ENCODE data around the gene NUBPL.

- TF ChIP-seq CTCF (IDR thresholded peaks at IDR 0.05) (no peak), POLR2A (IDR thresholded peaks at IDR 0.05) (no peak)
Measured at GRCh38 chr14:31758941-31759340, 197.7 kb downstream of the NUBPL start.

Data from suprapubic skin (tissue), 3 donors.